ENCODE measurements around the gene ZNF423. TPM values are rescaled to one million over a fixed set of nuclear protein-coding genes. Genes with fewer than 3 reads are reported as not detected.

ZNF423 gene
- total RNA-seq: not detected in 2 replicates

DNA sequence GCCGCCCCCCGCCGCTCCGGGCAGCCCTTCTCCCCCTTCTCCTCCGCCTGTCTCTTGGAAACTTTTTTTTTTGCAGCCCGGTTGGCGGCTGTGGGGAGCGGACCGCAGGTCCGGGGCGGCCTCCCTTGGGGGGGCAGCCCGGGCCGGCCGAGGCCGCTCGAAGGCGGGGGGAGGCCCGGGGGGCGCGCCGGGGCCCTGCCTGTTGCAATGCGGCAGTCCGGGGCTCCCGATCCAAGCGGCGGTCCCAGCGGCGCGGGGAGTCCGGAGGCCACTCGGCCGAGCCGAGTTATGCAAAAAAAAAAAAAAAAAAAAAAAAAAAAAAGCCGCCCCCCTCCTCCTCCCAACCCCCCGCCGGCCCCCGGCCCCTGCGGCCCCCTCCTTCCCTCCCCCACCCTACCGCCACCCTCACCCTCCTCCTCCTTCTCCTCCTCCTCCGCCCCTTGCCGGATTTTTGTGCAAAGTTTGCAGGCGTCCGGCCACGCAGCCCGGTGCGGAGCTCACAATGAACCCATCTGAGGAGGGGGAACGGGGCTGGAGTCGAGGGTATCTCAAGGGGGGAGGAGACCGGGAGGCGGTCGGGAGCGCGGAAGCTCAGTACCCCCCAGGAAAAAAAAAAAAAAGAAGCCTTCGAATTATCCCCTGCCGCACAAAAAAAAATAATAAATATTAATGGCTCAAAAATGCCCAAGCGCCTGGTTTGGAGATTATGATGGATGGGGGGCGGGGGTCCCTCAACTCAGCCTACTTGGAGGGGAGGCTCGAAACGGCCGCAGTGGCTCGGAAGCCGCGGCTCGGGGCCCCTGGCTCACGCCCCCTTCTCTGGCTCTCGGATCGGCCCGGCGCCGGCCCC lies at the start of gene ZNF423:
Gene ZNF423, minus strand, starts transcription at position 291 of the 850 bp plus-strand sequence. CDS start 338 bp downstream, outside the sequence.
- TF ChIP-seq, protein P1, sequence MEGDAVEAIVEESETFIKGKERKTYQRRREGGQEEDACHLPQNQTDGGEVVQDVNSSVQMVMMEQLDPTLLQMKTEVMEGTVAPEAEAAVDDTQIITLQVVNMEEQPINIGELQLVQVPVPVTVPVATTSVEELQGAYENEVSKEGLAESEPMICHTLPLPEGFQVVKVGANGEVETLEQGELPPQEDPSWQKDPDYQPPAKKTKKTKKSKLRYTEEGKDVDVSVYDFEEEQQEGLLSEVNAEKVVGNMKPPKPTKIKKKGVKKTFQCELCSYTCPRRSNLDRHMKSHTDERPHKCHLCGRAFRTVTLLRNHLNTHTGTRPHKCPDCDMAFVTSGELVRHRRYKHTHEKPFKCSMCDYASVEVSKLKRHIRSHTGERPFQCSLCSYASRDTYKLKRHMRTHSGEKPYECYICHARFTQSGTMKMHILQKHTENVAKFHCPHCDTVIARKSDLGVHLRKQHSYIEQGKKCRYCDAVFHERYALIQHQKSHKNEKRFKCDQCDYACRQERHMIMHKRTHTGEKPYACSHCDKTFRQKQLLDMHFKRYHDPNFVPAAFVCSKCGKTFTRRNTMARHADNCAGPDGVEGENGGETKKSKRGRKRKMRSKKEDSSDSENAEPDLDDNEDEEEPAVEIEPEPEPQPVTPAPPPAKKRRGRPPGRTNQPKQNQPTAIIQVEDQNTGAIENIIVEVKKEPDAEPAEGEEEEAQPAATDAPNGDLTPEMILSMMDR (IDR thresholded peaks at IDR 0.05): no peak
- peaks cover 35% of the 10 kb centered on the region for H3K27me3 Mint-ChIP-seq
- H3K9me3 Mint-ChIP-seq: no peaks in the 10 kb centered on the region
- intact Hi-C loops (cut with micrococcal nuclease): loop anchor here (5.0 kb wide), 2 partner anchors 171 to 211 kb away; partner anchors contain the start of genes CNEP1R1 and HEATR3
- ChIA-PET POLR2A (interaction anchor here (0.5 kb wide), 1 partner anchor 426 kb away, joined by 3 read pairs; no protein-coding TSS in a partner anchor), CTCF (no interaction called here)
- H3K36me3 Mint-ChIP-seq (ENCODE audit: low read depth): no peaks in the 10 kb centered on the region
- peak within 1 kb of the TSS; percentile 75 for H3K4me3 Mint-ChIP-seq
- no peak within 1 kb of the TSS for H3K27ac Mint-ChIP-seq
- ATAC-seq (ENCODE audit: low read depth) (no peak), DNase-seq (no peak)
- H3K4me1 Mint-ChIP-seq: peaks cover 21% of the 10 kb centered on the region

DNA sequence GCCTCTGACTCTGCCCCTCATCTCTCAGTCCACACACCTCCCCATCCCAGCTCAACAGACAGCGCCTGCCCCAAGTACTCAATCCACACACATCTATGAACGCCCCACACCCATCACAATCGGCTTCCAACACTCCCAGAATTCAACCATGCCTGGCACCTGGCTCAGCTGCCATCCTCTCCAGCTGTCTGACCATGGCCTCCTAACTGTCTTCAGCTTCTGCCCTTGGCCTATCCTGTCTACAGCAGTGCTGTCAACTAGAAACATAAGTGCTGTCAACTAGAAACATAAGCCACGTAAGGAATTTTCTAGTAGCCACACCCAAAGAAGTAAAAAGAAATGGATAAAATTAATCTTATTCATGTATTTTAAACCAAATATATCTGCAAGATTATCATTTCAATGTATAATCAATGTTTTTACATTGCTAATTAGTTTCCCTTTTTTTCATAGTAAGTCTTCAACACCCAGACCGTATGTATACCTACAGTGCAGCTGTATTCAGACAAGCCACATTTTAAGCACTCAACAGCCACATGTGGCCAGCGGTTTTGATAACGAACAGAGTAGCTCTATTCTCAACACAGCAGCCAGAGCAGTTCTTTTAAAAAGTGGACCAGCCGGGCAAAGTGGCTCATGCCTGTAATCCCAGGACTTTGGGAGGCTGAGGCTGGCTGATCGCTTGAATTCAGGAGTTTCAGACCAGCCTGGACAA lies 48.6 kb upstream of the ZNF423 start:
- intact Hi-C loops (cut with micrococcal nuclease): no loop called here
- Mint-ChIP-seq H3K27ac (no peak overlapping the region), H3K36me3 (ENCODE audit: low read depth) (no peaks in the 10 kb centered on the region), H3K4me1 (no peaks in the 10 kb centered on the region), H3K4me3 (no peak overlapping the region), H3K9me3 (no peaks in the 10 kb centered on the region), H3K27me3 (peaks cover 6% of the 10 kb centered on the region)
- DNase-seq (no peak), ATAC-seq (ENCODE audit: low read depth) (no peak)
- POLR2A ChIA-PET: no interaction called here
- CTCF ChIA-PET: no interaction called here
- TF ChIP-seq, protein P1 (IDR thresholded peaks at IDR 0.05): no peak

DNA sequence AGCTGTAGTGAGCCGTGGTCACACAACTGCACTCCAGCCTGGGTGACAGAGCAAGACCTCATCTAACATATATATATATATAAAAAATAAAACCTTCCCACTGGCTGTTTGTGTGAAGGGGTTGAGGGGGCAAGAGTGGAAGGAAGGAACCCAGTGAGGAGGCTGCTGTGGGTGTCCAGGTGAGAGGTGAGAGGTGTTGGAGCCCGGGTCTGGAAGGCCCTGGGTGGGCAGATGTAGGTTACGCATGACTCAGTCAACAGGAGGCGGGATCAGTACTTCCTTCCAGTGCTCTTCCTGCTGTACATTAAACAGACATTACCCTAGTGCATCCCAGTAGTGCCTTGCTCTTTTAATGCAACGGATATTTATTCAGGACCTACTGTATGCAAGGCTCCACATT lies 47.0 kb upstream of the ZNF423 start:
- H3K9me3 Mint-ChIP-seq: no peaks in the 10 kb centered on the region

DNA sequence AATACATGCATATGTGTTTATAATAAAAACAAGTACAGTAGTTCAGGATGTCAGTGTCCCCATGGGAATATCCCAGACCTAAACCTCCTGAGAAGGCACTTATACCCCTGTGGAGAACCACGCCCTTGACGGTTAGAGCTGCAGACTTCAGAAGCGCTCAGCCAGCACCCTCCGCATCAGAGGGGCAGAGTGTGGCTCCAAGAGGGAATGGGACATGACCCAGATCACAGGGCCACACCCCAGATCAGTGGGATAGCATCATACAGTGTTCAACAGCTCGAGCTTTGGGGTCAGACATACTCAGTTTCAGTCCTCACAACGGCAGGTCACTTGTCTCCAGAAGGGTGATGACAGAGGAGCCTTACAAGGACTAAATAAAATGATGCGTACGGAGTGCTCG lies 45.8 kb upstream of the ZNF423 start:
- H3K27ac Mint-ChIP-seq: no peak overlapping the region
- ATAC-seq (ENCODE audit: low read depth): no peak
- H3K27me3 Mint-ChIP-seq: no peaks in the 10 kb centered on the region
- intact Hi-C loops (cut with micrococcal nuclease): no loop called here
- no peak for DNase-seq
- TF ChIP-seq, protein P1 (IDR thresholded peaks at IDR 0.05): no peak
- no peaks in the 10 kb centered on the region for H3K9me3 Mint-ChIP-seq
- POLR2A ChIA-PET: no interaction called here
- H3K4me1 Mint-ChIP-seq: no peaks in the 10 kb centered on the region
- H3K36me3 Mint-ChIP-seq (ENCODE audit: low read depth): no peaks in the 10 kb centered on the region
- no peak overlapping the region for H3K4me3 Mint-ChIP-seq
- CTCF ChIA-PET: no interaction called here

More for the DNA sequence above, 47.0 kb upstream of the ZNF423 start:
- Mint-ChIP-seq H3K27ac (no peak overlapping the region), H3K4me1 (no peaks in the 10 kb centered on the region), H3K4me3 (no peak overlapping the region), H3K36me3 (ENCODE audit: low read depth) (no peaks in the 10 kb centered on the region), H3K27me3 (peaks cover 3% of the 10 kb centered on the region)
- TF ChIP-seq, protein P1 (IDR thresholded peaks at IDR 0.05): no peak
- DNase-seq (no peak), ATAC-seq (ENCODE audit: low read depth) (no peak)
- intact Hi-C loops (cut with micrococcal nuclease): no loop called here
- ChIA-PET CTCF (no interaction called here), POLR2A (no interaction called here)

- no peak overlapping the region for H3K4me3 Mint-ChIP-seq
- H3K27ac Mint-ChIP-seq: no peak overlapping the region
- no peaks in the 10 kb centered on the region for H3K9me3 Mint-ChIP-seq
- POLR2A ChIA-PET: no interaction called here
- CTCF ChIA-PET: no interaction called here
- DNase-seq (no peak), ATAC-seq (ENCODE audit: low read depth) (no peak)
- TF ChIP-seq, protein P1 (IDR thresholded peaks at IDR 0.05): no peak
- no peaks in the 10 kb centered on the region for H3K4me1 Mint-ChIP-seq
- no peaks in the 10 kb centered on the region for H3K27me3 Mint-ChIP-seq
- no peaks in the 10 kb centered on the region for H3K36me3 Mint-ChIP-seq (ENCODE audit: low read depth)
- intact Hi-C loops (cut with micrococcal nuclease): no loop called here
These were observed 45.0 kb upstream of the ZNF423 start for GRCh38 chr16:49900875-49901274.

All from activated B cell treated with CpG ODN at 0.5 μM for 24 hours (primary cell).